ENCODE measurements around the gene ZNF277. TPM values are rescaled to one million over a fixed set of nuclear protein-coding genes. Genes with fewer than 3 reads are reported as not detected.

ZNF277 gene
- total RNA-seq, 2 donors from 2014 or later: 27.9 to 41.5 TPM

DNA sequence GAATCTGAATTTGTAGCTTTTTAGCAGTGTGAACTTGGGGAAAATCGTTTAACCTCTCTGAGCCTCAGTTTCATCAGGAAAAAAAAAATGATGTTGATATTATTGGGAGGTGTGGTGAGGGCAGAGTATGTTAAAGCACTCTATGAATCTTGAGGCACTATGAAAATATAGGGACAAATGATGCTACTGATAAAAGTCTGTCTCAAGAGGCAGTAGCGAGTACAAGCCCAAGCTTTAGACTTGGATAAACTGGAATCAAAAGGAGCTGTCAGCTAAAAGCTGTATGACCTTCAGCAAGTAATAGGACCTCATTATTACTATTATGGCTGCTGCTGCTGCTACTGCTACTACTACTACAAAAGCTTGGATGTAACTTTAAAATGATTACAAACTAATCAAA is 8.4 kb downstream of the ZNF277 start:
- DNase-seq (ENCODE audit: low spot score) (no peak), ATAC-seq (ENCODE audit: insufficient number of reproducible peaks, low FRiP score, low read depth) (no peak)
- TF ChIP-seq, protein P1, sequence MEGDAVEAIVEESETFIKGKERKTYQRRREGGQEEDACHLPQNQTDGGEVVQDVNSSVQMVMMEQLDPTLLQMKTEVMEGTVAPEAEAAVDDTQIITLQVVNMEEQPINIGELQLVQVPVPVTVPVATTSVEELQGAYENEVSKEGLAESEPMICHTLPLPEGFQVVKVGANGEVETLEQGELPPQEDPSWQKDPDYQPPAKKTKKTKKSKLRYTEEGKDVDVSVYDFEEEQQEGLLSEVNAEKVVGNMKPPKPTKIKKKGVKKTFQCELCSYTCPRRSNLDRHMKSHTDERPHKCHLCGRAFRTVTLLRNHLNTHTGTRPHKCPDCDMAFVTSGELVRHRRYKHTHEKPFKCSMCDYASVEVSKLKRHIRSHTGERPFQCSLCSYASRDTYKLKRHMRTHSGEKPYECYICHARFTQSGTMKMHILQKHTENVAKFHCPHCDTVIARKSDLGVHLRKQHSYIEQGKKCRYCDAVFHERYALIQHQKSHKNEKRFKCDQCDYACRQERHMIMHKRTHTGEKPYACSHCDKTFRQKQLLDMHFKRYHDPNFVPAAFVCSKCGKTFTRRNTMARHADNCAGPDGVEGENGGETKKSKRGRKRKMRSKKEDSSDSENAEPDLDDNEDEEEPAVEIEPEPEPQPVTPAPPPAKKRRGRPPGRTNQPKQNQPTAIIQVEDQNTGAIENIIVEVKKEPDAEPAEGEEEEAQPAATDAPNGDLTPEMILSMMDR (IDR thresholded peaks at IDR 0.05): no peak
- Histone ChIP-seq H3K9me3 (no peaks in the 10 kb centered on the region), H3K4me3 (no peak overlapping the region), H3K4me1 (ENCODE audit: control insufficient read depth in 1 of 2, low read depth in 2 of 2) (peaks cover 0 to 18% of the 10 kb centered on the region in 2 donors), H3K36me3 (no peaks in the 10 kb centered on the region), H3K27ac (no peak overlapping the region), H3K27me3 (replicated peaks; ENCODE audit: insufficient read depth) (no peaks in the 10 kb centered on the region)

- ATAC-seq (ENCODE audit: insufficient number of reproducible peaks, low FRiP score, low read depth) (no peak), DNase-seq (ENCODE audit: low spot score) (no peak)
- Histone ChIP-seq H3K9me3 (no peaks in the 10 kb centered on the region), H3K4me1 (ENCODE audit: control insufficient read depth in 1 of 2, low read depth in 2 of 2) (peaks cover 0 to 18% of the 10 kb centered on the region in 2 donors), H3K36me3 (no peaks in the 10 kb centered on the region), H3K4me3 (no peak overlapping the region), H3K27me3 (replicated peaks; ENCODE audit: insufficient read depth) (no peaks in the 10 kb centered on the region), H3K27ac (no peak overlapping the region)
- TF ChIP-seq, protein P1 (IDR thresholded peaks at IDR 0.05): no peak
These were observed 9.3 kb downstream of the ZNF277 start for GRCh38 chr7:112215787-112216186.

- H3K36me3 ChIP-seq: no peaks in the 10 kb centered on the region
- no peak overlapping the region for H3K27ac ChIP-seq
- DNase-seq (ENCODE audit: low spot score) (no peak), ATAC-seq (ENCODE audit: insufficient number of reproducible peaks, low FRiP score, low read depth) (no peak)
- TF ChIP-seq, protein P1 (IDR thresholded peaks at IDR 0.05): no peak
- H3K4me1 ChIP-seq (ENCODE audit: control insufficient read depth in 1 of 2, low read depth in 2 of 2): peaks cover 0 to 5% of the 10 kb centered on the region in 2 donors
- no peak overlapping the region for H3K4me3 ChIP-seq
- no peaks in the 10 kb centered on the region for H3K9me3 ChIP-seq
- no peaks in the 10 kb centered on the region for H3K27me3 ChIP-seq (replicated peaks; ENCODE audit: insufficient read depth)
These were observed 14.5 kb downstream of the ZNF277 start for GRCh38 chr7:112220877-112221434.

DNA sequence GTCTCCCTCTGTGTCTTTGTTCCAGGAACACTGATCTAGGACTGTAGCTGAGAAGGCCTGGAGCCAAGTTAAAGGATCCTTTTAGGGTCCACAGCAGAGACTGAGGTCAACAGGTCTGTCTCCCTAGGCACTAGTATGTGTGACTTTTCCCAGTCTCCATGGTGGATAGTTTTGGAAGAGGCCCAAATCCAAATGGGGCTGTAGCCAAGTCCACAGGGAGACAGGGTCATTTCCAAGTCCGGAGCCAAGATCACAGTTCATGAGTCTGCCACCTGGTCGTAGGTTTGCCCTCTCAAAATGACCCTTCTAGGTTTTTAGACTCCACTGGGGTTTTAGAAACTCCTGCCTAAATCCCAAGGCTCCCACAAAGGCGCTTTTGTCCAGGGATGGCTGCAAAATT is 16.8 kb downstream of the ZNF277 start:
- H3K9me3 ChIP-seq: no peaks in the 10 kb centered on the region
- H3K36me3 ChIP-seq: no peaks in the 10 kb centered on the region
- no peak for DNase-seq (ENCODE audit: low spot score)
- no peak overlapping the region for H3K27ac ChIP-seq
- no peaks in the 10 kb centered on the region for H3K27me3 ChIP-seq (replicated peaks; ENCODE audit: insufficient read depth)
- H3K4me1 ChIP-seq (ENCODE audit: control insufficient read depth in 1 of 2, low read depth in 2 of 2): peaks cover 0 to 5% of the 10 kb centered on the region in 2 donors
- TF ChIP-seq, protein P1 (IDR thresholded peaks at IDR 0.05): no peak
- H3K4me3 ChIP-seq: no peak overlapping the region
- ATAC-seq (ENCODE audit: insufficient number of reproducible peaks, low FRiP score, low read depth): no peak

GRCh38 chr7:112224186-112224585 is 17.7 kb downstream of the ZNF277 start:
- Histone ChIP-seq H3K36me3 (no peaks in the 10 kb centered on the region), H3K4me3 (no peak overlapping the region), H3K27ac (no peak overlapping the region), H3K9me3 (no peaks in the 10 kb centered on the region), H3K4me1 (ENCODE audit: control insufficient read depth in 1 of 2, low read depth in 2 of 2) (peaks cover 0 to 5% of the 10 kb centered on the region in 2 donors), H3K27me3 (replicated peaks; ENCODE audit: insufficient read depth) (no peaks in the 10 kb centered on the region)
- no peak for DNase-seq (ENCODE audit: low spot score)
- TF ChIP-seq, protein P1 (IDR thresholded peaks at IDR 0.05): no peak
- no peak for ATAC-seq (ENCODE audit: insufficient number of reproducible peaks, low FRiP score, low read depth)
